ENCODE results near the gene SIRT5.
A peak's percentile ranks its signal among the peaks of the same experiment; 100 is the strongest.

SIRT5 gene

GRCh38 chr6:13591205-13591921 is 17.0 kb downstream of the SIRT5 start:
- DNase-seq (ENCODE audit: low read depth), result no peak
- H3K36me3 ChIP-seq (ENCODE audit: control insufficient read depth, insufficient read depth, low read length, severe bottlenecking), result peaks cover 38% of the 10 kb centered on the region
- no peaks in the 10 kb centered on the region for H3K9me3 ChIP-seq (ENCODE audit: control insufficient read depth, low read length)
- no peak overlapping the region for H3K4me3 ChIP-seq (ENCODE audit: low read length)
- H3K9ac ChIP-seq (ENCODE audit: low read length), result no peak overlapping the region
- no peaks in the 10 kb centered on the region for H3K4me1 ChIP-seq (ENCODE audit: control insufficient read depth, insufficient read depth, low read length)
- H3K27me3 ChIP-seq (replicated peaks; ENCODE audit: control insufficient read depth, insufficient read depth, low read length), result no peaks in the 10 kb centered on the region

- no peak overlapping the region for H3K4me3 ChIP-seq (ENCODE audit: low read length)
- peaks cover 30% of the 10 kb centered on the region for H3K36me3 ChIP-seq (ENCODE audit: control insufficient read depth, insufficient read depth, low read length, severe bottlenecking)
- no peaks in the 10 kb centered on the region for H3K27me3 ChIP-seq (replicated peaks; ENCODE audit: control insufficient read depth, insufficient read depth, low read length)
- no peak for DNase-seq (ENCODE audit: low read depth)
- H3K9ac ChIP-seq (ENCODE audit: low read length), result no peak overlapping the region
- no peaks in the 10 kb centered on the region for H3K4me1 ChIP-seq (ENCODE audit: control insufficient read depth, insufficient read depth, low read length)
- H3K9me3 ChIP-seq (ENCODE audit: control insufficient read depth, low read length), result no peaks in the 10 kb centered on the region
Observed at GRCh38 chr6:13593103-13593502, 18.7 kb downstream of the SIRT5 start.

- Histone ChIP-seq H3K36me3 (ENCODE audit: control insufficient read depth, insufficient read depth, low read length, severe bottlenecking) (peaks cover 25% of the 10 kb centered on the region), H3K4me1 (ENCODE audit: control insufficient read depth, insufficient read depth, low read length) (no peaks in the 10 kb centered on the region), H3K9me3 (ENCODE audit: control insufficient read depth, low read length) (no peaks in the 10 kb centered on the region), H3K4me3 (ENCODE audit: low read length) (no peak overlapping the region), H3K27me3 (replicated peaks; ENCODE audit: control insufficient read depth, insufficient read depth, low read length) (no peaks in the 10 kb centered on the region), H3K9ac (ENCODE audit: low read length) (no peak overlapping the region)
- no peak for DNase-seq (ENCODE audit: low read depth)
Observed at GRCh38 chr6:13593720-13594119, 19.3 kb downstream of the SIRT5 start.

- Histone ChIP-seq H3K4me1 (ENCODE audit: control insufficient read depth, insufficient read depth, low read length) (no peaks in the 10 kb centered on the region), H3K9ac (ENCODE audit: low read length) (no peak overlapping the region), H3K36me3 (ENCODE audit: control insufficient read depth, insufficient read depth, low read length, severe bottlenecking) (peaks cover 32% of the 10 kb centered on the region), H3K4me3 (ENCODE audit: low read length) (no peak overlapping the region), H3K27me3 (replicated peaks; ENCODE audit: control insufficient read depth, insufficient read depth, low read length) (no peaks in the 10 kb centered on the region), H3K9me3 (ENCODE audit: control insufficient read depth, low read length) (no peaks in the 10 kb centered on the region)
- DNase-seq (ENCODE audit: low read depth), result no peak
Observed at GRCh38 chr6:13597073-13597472, 22.7 kb downstream of the SIRT5 start.

- H3K9me3 ChIP-seq (ENCODE audit: control insufficient read depth, low read length), result no peaks in the 10 kb centered on the region
- no peaks in the 10 kb centered on the region for H3K4me1 ChIP-seq (ENCODE audit: control insufficient read depth, insufficient read depth, low read length)
- no peak for DNase-seq (ENCODE audit: low read depth)
- H3K27me3 ChIP-seq (replicated peaks; ENCODE audit: control insufficient read depth, insufficient read depth, low read length), result no peaks in the 10 kb centered on the region
- no peak overlapping the region for H3K9ac ChIP-seq (ENCODE audit: low read length)
- H3K4me3 ChIP-seq (ENCODE audit: low read length), result no peak overlapping the region
- peaks cover 43% of the 10 kb centered on the region for H3K36me3 ChIP-seq (ENCODE audit: control insufficient read depth, insufficient read depth, low read length, severe bottlenecking)
Observed at GRCh38 chr6:13600036-13600435, 25.6 kb downstream of the SIRT5 start.

- H3K36me3 ChIP-seq (ENCODE audit: control insufficient read depth, insufficient read depth, low read length, severe bottlenecking), result peaks cover 36% of the 10 kb centered on the region
- no peaks in the 10 kb centered on the region for H3K4me1 ChIP-seq (ENCODE audit: control insufficient read depth, insufficient read depth, low read length)
- H3K9ac ChIP-seq (ENCODE audit: low read length), result no peak overlapping the region
- no peak overlapping the region for H3K4me3 ChIP-seq (ENCODE audit: low read length)
- no peak for DNase-seq (ENCODE audit: low read depth)
- no peaks in the 10 kb centered on the region for H3K9me3 ChIP-seq (ENCODE audit: control insufficient read depth, low read length)
- H3K27me3 ChIP-seq (replicated peaks; ENCODE audit: control insufficient read depth, insufficient read depth, low read length), result no peaks in the 10 kb centered on the region
Observed at GRCh38 chr6:13604135-13604534, 29.7 kb downstream of the SIRT5 start.

- Histone ChIP-seq H3K4me3 (ENCODE audit: low read length) (no peak overlapping the region), H3K9ac (ENCODE audit: low read length) (no peak overlapping the region), H3K4me1 (ENCODE audit: control insufficient read depth, insufficient read depth, low read length) (no peaks in the 10 kb centered on the region), H3K27me3 (replicated peaks; ENCODE audit: control insufficient read depth, insufficient read depth, low read length) (no peaks in the 10 kb centered on the region), H3K36me3 (ENCODE audit: control insufficient read depth, insufficient read depth, low read length, severe bottlenecking) (peaks cover 36% of the 10 kb centered on the region), H3K9me3 (ENCODE audit: control insufficient read depth, low read length) (no peaks in the 10 kb centered on the region)
- DNase-seq (ENCODE audit: low read depth), result no peak
Observed at GRCh38 chr6:13604546-13605416, 30.4 kb downstream of the SIRT5 start.

DNA sequence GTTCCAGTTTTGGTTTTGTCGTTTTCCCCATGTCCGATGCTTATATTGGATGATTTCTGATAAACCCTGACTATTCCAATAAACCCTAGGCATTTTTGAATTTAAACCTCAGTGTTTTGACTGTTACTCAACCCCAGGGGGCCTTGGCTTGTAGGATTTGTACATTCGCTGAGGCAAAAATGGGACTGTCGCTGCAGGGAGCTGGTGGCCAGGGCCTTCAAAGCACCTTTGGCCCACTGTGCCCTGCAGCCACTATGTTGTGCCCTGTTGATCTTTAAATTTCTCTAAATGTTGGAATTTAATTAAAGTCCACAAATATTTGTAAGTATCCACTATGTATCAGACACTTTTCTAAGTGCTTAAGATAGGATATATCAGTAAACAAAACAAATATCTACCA is 31.2 kb downstream of the SIRT5 start:
- Histone ChIP-seq H3K4me1 (ENCODE audit: control insufficient read depth, insufficient read depth, low read length) (no peaks in the 10 kb centered on the region), H3K9me3 (ENCODE audit: control insufficient read depth, low read length) (no peaks in the 10 kb centered on the region)

DNA sequence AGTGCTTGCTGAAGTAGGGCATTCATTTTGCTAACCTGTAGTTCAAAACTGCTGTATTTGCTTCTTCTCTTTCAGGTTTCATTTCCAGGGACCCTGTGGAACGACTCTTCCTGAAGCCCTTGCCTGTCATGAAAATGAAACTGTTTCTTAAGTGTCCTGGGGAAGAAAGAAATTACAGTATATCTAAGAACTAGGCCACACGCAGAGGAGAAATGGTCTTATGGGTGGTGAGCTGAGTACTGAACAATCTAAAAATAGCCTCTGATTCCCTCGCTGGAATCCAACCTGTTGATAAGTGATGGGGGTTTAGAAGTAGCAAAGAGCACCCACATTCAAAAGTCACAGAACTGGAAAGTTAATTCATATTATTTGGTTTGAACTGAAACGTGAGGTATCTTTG is 37.3 kb downstream of the SIRT5 start:
- no peak overlapping the region for H3K9ac ChIP-seq (ENCODE audit: low read length)
- H3K27me3 ChIP-seq (replicated peaks; ENCODE audit: control insufficient read depth, insufficient read depth, low read length), result no peaks in the 10 kb centered on the region
- no peak overlapping the region for H3K4me3 ChIP-seq (ENCODE audit: low read length)
- H3K36me3 ChIP-seq (ENCODE audit: control insufficient read depth, insufficient read depth, low read length, severe bottlenecking), result no peaks in the 10 kb centered on the region
- no peak for DNase-seq (ENCODE audit: low read depth)
- H3K4me1 ChIP-seq (ENCODE audit: control insufficient read depth, insufficient read depth, low read length), result peaks cover 19% of the 10 kb centered on the region
- H3K9me3 ChIP-seq (ENCODE audit: control insufficient read depth, low read length), result no peaks in the 10 kb centered on the region

More for the DNA sequence above, 31.2 kb downstream of the SIRT5 start:
- Histone ChIP-seq H3K36me3 (ENCODE audit: control insufficient read depth, insufficient read depth, low read length, severe bottlenecking) (peaks cover 32% of the 10 kb centered on the region), H3K4me3 (ENCODE audit: low read length) (no peak overlapping the region), H3K27me3 (replicated peaks; ENCODE audit: control insufficient read depth, insufficient read depth, low read length) (no peaks in the 10 kb centered on the region), H3K9ac (ENCODE audit: low read length) (no peak overlapping the region)
- DNase-seq (ENCODE audit: low read depth), result no peak

- H3K9ac ChIP-seq (ENCODE audit: low read length), result peak overlapping the region; percentile 92
- peak overlapping the region; percentile 93 for H3K4me3 ChIP-seq (ENCODE audit: low read length)
- H3K9me3 ChIP-seq (ENCODE audit: control insufficient read depth, low read length), result no peaks in the 10 kb centered on the region
- no peaks in the 10 kb centered on the region for H3K27me3 ChIP-seq (replicated peaks; ENCODE audit: control insufficient read depth, insufficient read depth, low read length)
- no peak for DNase-seq (ENCODE audit: low read depth)
- H3K4me1 ChIP-seq (ENCODE audit: control insufficient read depth, insufficient read depth, low read length), result peaks cover 26% of the 10 kb centered on the region
- H3K36me3 ChIP-seq (ENCODE audit: control insufficient read depth, insufficient read depth, low read length, severe bottlenecking), result peaks cover 10% of the 10 kb centered on the region
Observed at GRCh38 chr6:13613029-13613594, 38.7 kb downstream of the SIRT5 start.

DNA sequence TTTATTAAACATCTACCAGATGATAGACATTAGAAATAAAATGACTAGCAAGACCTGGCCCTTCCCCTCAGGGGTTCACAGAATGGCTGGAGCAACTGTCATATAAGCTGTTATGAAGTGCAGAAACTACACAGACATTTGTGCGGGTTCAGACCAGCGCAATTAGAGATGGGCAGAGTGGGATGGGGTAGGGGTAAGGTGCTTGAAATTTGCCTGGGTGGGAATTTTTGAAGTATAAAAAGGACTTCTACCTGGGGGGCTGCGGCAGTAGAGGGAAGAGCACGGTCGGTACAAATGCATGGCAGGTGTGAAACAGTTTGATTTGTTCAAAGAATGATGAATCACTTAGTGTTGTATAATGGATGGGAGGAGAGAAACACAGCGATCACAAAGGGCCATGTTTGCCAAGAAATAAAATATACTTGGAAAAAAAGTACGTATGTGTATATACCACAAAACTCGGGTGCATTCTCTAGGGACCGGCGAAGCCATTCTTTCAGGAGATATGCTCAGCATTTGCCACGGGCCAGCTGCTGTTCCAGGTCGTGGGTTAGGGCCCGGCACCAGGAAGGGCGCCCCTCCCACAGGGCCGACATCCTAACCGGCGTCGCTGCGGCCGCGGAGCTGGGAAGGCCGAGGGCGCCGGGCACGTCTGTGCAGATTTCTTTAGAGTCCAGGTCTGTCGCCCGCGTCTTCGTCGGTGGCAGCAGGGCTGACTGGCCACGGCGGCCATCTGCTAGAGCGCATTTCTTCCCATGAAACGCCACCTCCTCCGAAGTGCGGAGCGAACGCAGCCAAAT is 39.9 kb downstream of the SIRT5 start:
- H3K9me3 ChIP-seq (ENCODE audit: control insufficient read depth, low read length), result no peaks in the 10 kb centered on the region
- H3K9ac ChIP-seq (ENCODE audit: low read length), result peak overlapping the region; percentile 92
- peak overlapping the region; percentile 93 for H3K4me3 ChIP-seq (ENCODE audit: low read length)
- peaks cover 26% of the 10 kb centered on the region for H3K4me1 ChIP-seq (ENCODE audit: control insufficient read depth, insufficient read depth, low read length)
- DNase-seq (ENCODE audit: low read depth), result peak; percentile 72
- no peaks in the 10 kb centered on the region for H3K27me3 ChIP-seq (replicated peaks; ENCODE audit: control insufficient read depth, insufficient read depth, low read length)
- H3K36me3 ChIP-seq (ENCODE audit: control insufficient read depth, insufficient read depth, low read length, severe bottlenecking), result peaks cover 20% of the 10 kb centered on the region
